DOHH2 (cell line): ENCODE data around the gene NEU1.
A peak's percentile ranks its signal among the peaks of the same experiment; 100 is the strongest.
"Not testable (repeated sequence)": the region's sequence is repeated elsewhere in the genome, so short reads cannot be mapped to it uniquely, and the experiment has no call there.

Source experiments
- H3F3A ChIP-seq: fragments of 200-600 bp; sonication (generic), shearing (Covaris generic); 2 replicates; pipeline ENCODE4 v1.6.0; 2016; ENCODE audit warnings: antibody characterized with exemption, mild to moderate bottlenecking; ENCODE audit not compliant: control insufficient read depth, insufficient read depth
- H3K27ac ChIP-seq: fragments of 200-600 bp; sonication (generic); 2 replicates; pipeline ENCODE4 v1.5.1; 2014; ENCODE audit warnings: low read depth, mild to moderate bottlenecking, low read length, moderate library complexity
- H3K27me3 ChIP-seq: fragments of 200-600 bp; sonication (generic); 2 replicates; pipeline ENCODE4 v1.6.1; 2014; ENCODE audit warnings: mild to moderate bottlenecking, low read length, mixed read lengths; ENCODE audit not compliant: control insufficient read depth
- H3K36me3 ChIP-seq: fragments of 200-600 bp; sonication (generic); 2 replicates; pipeline ENCODE4 v1.6.1; 2014; ENCODE audit warnings: mild to moderate bottlenecking, low read length, moderate library complexity, mixed read lengths; ENCODE audit not compliant: control insufficient read depth
- H3K4me1 ChIP-seq: fragments of 200-600 bp; sonication (generic); 2 replicates; pipeline ENCODE4 v1.6.1; 2014; ENCODE audit warnings: mild to moderate bottlenecking, low read length, mixed read lengths; ENCODE audit not compliant: control insufficient read depth
- H3K4me2 ChIP-seq: fragments of 200-600 bp; sonication (generic); 2 replicates; pipeline ENCODE4 v1.6.0; 2014; ENCODE audit warnings: mild to moderate bottlenecking, low read length, moderate library complexity
- H3K4me3 ChIP-seq: fragments of 200-600 bp; sonication (generic); 2 replicates; pipeline ENCODE4 v1.5.1; 2014; ENCODE audit warnings: mild to moderate bottlenecking, low read length, mixed read lengths
- H3K79me2 ChIP-seq: fragments of 200-600 bp; sonication (generic); 2 replicates; pipeline ENCODE4 v1.6.1; 2014; ENCODE audit warnings: mild to moderate bottlenecking, low read length, mixed read lengths; ENCODE audit not compliant: control insufficient read depth
- H3K9me2 ChIP-seq: fragments of 200-600 bp; sonication (generic); replicated peaks from 2 replicates; pipeline ENCODE4 v1.6.1; 2014; ENCODE audit warnings: mild to moderate bottlenecking, low read length, mixed read lengths; ENCODE audit not compliant: control insufficient read depth
- H3K9me3 ChIP-seq: fragments of 200-600 bp; sonication (generic); 2 replicates; pipeline ENCODE4 v1.6.1; 2014; ENCODE audit warnings: antibody characterized with exemption, low read length, mixed read lengths; ENCODE audit not compliant: control insufficient read depth, insufficient read depth
- H4K20me1 ChIP-seq: fragments of 200-600 bp; sonication (generic); 2 replicates; pipeline ENCODE4 v1.6.0; 2014; ENCODE audit warnings: low read depth, mild to moderate bottlenecking, antibody characterized with exemption, low read length, moderate library complexity; ENCODE audit not compliant: control insufficient read depth, insufficient read depth
- EZH2phosphoT487 ChIP-seq: fragments of 200-600 bp; sonication (generic); IDR thresholded peaks from 2 replicates; pipeline ENCODE4 v1.6.1; 2017; ENCODE audit warnings: borderline replicate concordance, mild to moderate bottlenecking, antibody characterized with exemption, low read length, moderate library complexity, mixed read lengths
- TF ChIP-seq, protein P1 (sequence below): fragments of 200-600 bp; sonication (generic); IDR thresholded peaks from one replicate; pipeline ENCODE4 v1.5.1; 2014; ENCODE audit warnings: antibody characterized with exemption, mild to moderate bottlenecking, low read depth, low read length; ENCODE audit not compliant: poor library complexity, severe bottlenecking

Gene NEU1

DNA sequence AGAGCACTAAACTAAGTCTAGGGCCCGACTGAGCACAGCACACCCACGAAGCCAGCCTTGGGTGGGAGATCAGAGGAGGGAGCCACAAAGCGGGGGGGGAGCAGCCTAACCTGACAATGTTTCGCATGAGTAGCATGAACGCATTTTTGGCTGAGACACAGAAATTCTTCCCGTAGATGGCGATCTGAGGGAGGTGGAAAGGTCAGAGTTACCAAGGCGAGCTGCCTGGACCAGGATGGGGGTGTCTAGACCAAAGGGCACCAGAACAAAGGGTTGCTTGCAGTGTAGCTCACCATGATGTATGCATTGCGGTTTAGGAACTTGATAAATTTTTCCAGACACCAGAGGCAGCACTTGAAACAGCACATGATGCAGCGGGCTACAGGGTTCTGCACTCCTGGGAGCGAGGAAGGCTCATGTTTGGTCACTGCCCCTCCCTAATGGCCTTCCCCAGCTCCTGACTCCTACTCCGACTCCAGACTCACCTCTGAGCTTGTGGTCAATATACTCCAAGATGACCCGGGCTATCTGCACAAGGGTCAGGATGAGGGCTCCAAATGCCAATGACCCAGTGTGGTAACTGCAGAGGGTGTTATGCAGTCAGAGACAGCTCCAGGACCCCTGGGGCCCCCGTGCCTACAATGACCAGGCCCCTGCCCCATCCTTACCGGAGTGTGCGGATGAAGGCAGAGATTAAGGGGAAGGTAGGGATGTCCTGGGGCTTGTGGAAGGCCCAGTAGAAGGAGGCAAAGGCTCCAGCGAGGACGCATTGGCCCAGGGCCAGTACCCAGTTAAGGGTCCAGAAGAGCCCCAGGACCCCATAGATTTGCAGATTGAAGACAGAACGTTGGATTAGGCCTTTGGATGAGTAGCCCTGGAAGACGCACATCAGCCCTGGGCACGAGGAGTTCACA, 2.8 kb upstream of the NEU1 start:
- H3K36me3 ChIP-seq: no peaks in the 10 kb centered on the region
- no peaks in the 10 kb centered on the region for H3K9me2 ChIP-seq
- H3K9me3 ChIP-seq: no peaks in the 10 kb centered on the region
- no peak overlapping the region for H3K4me2 ChIP-seq
- H3K79me2 ChIP-seq: 0 out of 2 replicates have a peak, but pooled peaks cover 8% of the 10 kb centered on the region
- H3K27ac ChIP-seq: no peak overlapping the region
- H4K20me1 ChIP-seq: no peaks in the 10 kb centered on the region
- TF ChIP-seq, protein P1, sequence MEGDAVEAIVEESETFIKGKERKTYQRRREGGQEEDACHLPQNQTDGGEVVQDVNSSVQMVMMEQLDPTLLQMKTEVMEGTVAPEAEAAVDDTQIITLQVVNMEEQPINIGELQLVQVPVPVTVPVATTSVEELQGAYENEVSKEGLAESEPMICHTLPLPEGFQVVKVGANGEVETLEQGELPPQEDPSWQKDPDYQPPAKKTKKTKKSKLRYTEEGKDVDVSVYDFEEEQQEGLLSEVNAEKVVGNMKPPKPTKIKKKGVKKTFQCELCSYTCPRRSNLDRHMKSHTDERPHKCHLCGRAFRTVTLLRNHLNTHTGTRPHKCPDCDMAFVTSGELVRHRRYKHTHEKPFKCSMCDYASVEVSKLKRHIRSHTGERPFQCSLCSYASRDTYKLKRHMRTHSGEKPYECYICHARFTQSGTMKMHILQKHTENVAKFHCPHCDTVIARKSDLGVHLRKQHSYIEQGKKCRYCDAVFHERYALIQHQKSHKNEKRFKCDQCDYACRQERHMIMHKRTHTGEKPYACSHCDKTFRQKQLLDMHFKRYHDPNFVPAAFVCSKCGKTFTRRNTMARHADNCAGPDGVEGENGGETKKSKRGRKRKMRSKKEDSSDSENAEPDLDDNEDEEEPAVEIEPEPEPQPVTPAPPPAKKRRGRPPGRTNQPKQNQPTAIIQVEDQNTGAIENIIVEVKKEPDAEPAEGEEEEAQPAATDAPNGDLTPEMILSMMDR: no peak
- no peak for TF ChIP-seq EZH2phosphoT487
- H3K27me3 ChIP-seq: peaks cover 14% of the 10 kb centered on the region
- H3K4me1 ChIP-seq: peaks cover 23% of the 10 kb centered on the region
- H3F3A ChIP-seq: 0 out of 2 replicates have a peak, but pooled peaks cover 5% of the 10 kb centered on the region
- no peak overlapping the region for H3K4me3 ChIP-seq

DNA sequence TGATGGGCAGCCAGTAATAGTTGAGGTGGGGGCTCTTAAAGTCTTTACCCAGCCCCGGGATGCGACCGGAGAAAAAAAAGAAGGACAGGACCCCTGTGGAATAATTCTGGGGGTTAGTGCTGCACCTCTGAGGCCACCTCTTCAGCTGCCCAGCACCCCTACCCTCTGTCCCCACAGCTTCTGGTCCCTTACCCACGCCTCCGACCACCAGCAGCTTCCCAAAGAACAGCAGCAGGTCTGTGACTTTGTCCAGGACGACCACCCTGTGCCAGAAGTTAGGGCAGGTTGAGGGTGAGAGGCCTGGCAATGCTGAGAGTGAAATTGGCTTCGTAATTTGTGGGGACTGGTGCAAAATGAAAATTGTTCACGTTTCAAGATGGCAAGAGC, 2.2 kb upstream of the NEU1 start:
- H3K27ac ChIP-seq: no peak overlapping the region

DNA sequence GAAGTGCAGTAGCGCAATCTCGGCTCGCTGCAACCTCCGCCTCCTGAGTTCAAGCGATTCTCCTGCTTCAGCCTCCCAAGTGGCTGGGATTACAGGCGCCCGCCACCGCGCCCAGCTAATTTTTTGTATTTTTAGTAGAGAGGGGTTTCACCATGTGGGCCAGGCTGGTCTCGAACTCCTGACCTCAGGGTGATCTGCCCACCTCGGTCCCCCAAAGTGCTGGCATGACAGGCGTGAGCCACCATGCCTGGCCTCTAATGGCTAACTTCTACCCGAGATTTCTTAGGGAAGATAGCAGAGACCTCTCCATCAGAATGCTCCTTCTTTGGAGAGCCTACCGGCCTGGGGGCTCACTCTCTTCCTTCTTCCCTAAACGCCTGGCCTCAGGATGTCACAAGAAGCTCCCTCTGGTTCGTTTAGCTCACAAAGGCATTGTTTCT, 1.5 kb upstream of the NEU1 start:
- H3K4me1 ChIP-seq: peaks cover 23% of the 10 kb centered on the region
- H3K27ac ChIP-seq: peak overlapping the region; percentile 85
- peak overlapping the region; percentile 93 for H3K4me3 ChIP-seq

More for the DNA sequence above, 2.2 kb upstream of the NEU1 start:
- Histone ChIP-seq H3K4me3 (no peak overlapping the region; the same call in 1 of the 2 replicates), H3K4me1 (peaks cover 23% of the 10 kb centered on the region), H3K9me2 (no peaks in the 10 kb centered on the region), H4K20me1 (no peaks in the 10 kb centered on the region), H3K4me2 (peak overlapping the region; percentile 77; the same call in 1 of the 2 replicates), H3K79me2 (0 out of 2 replicates have a peak, but pooled peaks cover 8% of the 10 kb centered on the region), H3K9me3 (no peaks in the 10 kb centered on the region), H3F3A (0 out of 2 replicates have a peak, but pooled peaks cover 5% of the 10 kb centered on the region), H3K36me3 (peaks cover 4% of the 10 kb centered on the region; the same call in 1 of the 2 replicates), H3K27me3 (peaks cover 14% of the 10 kb centered on the region)
- TF ChIP-seq, protein P1: no peak
- no peak for TF ChIP-seq EZH2phosphoT487

DNA sequence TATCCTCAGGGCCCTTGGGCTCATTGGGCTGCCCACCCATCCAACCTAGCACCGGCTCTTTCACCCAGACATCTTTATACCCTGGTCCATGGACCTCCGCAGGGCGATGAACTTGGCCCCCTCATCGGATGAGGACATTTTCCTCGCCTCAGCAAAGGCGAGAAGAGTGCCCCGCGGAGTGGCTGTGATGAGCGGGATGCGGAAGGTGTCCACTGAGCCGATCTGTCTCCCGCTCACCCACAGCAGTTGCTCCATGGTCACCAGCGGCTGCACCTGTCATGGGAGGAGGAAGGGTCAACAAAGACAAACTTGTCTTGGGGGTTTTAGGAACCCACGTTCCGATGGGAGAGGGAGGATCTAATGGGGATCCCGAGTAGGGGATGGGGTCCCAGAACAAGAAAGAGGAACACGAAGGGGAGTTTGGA, 690 bp downstream of the NEU1 start:
- Histone ChIP-seq H3K4me1 (peaks cover 19% of the 10 kb centered on the region), H3K4me2 (peak overlapping the region; percentile 83), H3K27ac (no peak overlapping the region), H3K9me2 (no peaks in the 10 kb centered on the region), H3K36me3 (peaks cover 5% of the 10 kb centered on the region; the same call in 1 of the 2 replicates), H3K27me3 (no peaks in the 10 kb centered on the region), H4K20me1 (no peaks in the 10 kb centered on the region), H3F3A (peaks cover 9% of the 10 kb centered on the region; the same call in 1 of the 2 replicates), H3K9me3 (no peaks in the 10 kb centered on the region), H3K79me2 (0 out of 2 replicates have a peak, but pooled peaks cover 8% of the 10 kb centered on the region), H3K4me3 (peak overlapping the region; percentile 84)
- TF ChIP-seq EZH2phosphoT487: no peak
- TF ChIP-seq, protein P1: no peak

More for the DNA sequence above, 1.5 kb upstream of the NEU1 start:
- H3F3A ChIP-seq, H4K20me1 ChIP-seq, H3K79me2 ChIP-seq, H3K27me3 ChIP-seq, H3K36me3 ChIP-seq, H3K9me2 ChIP-seq, H3K9me3 ChIP-seq: not testable (repeated sequence)
- peak overlapping the region; percentile 77 for H3K4me2 ChIP-seq
